Lower lobe of right lung (tissue), 2 donors: ENCODE results near the gene INF2. TPM values are rescaled to one million over a fixed set of nuclear protein-coding genes. Genes with fewer than 3 reads are reported as not detected.
A peak's percentile ranks its signal among the peaks of the same experiment; 100 is the strongest.

ENCODE experiments used
- ATAC-seq, 2 donors: fragments of 200-7000 bp; cut with Tn5 transposase; one replicate each; pipeline ENCODE4 v1.9.1; 2020 to 2022; ENCODE audit warnings: mild to moderate bottlenecking in 2 of 2, moderate library complexity in 2 of 2
- DNase-seq: peaks from one replicate; pipeline ENCODE4 v3.0.0-alpha.2; 2020
- H3K27ac ChIP-seq: fragments of 200-600 bp; one replicate; pipeline ENCODE4 v1.8.0; 2022
- H3K27me3 ChIP-seq: fragments of 200-600 bp; one replicate; pipeline ENCODE4 v1.8.0; 2022; ENCODE audit warnings: low read depth
- H3K36me3 ChIP-seq: fragments of 200-600 bp; one replicate; pipeline ENCODE4 v1.8.0; 2022; ENCODE audit warnings: mild to moderate bottlenecking
- H3K4me1 ChIP-seq: fragments of 200-600 bp; one replicate; pipeline ENCODE4 v1.8.0; 2022
- H3K4me3 ChIP-seq: fragments of 200-600 bp; one replicate; pipeline ENCODE4 v1.8.0; 2022; ENCODE audit warnings: mild to moderate bottlenecking
- H3K9me3 ChIP-seq: fragments of 200-600 bp; one replicate; pipeline ENCODE4 v1.8.0; 2022
- intact Hi-C: fragments of 100-400 bp; cut with DNase I; formaldehyde crosslinking; loops from one replicate; pipeline ENCODE4 v1.11.0; 2022
- total RNA-seq: library from RNA; stranded (reverse); fragmentation: NEBNext Ultra II Directional; extraction: Animal tissue kit (Norgen Biotek cat#: 25700); gene quantifications from one replicate; pipeline ENCODE4 v1.2.1, GENCODE V29; 2021
- TF ChIP-seq, protein P1 (sequence below): fragments of 200-600 bp; IDR thresholded peaks from one replicate; pipeline ENCODE4 v1.8.0; 2022; ENCODE audit warnings: antibody characterized with exemption, mild to moderate bottlenecking
- donor health status: DM: no; HTN: yes; CAD: no; lungs with severe emphysema.

INF2 gene
- total RNA-seq, 1 donor from 2014 or later, result 116 TPM

DNA sequence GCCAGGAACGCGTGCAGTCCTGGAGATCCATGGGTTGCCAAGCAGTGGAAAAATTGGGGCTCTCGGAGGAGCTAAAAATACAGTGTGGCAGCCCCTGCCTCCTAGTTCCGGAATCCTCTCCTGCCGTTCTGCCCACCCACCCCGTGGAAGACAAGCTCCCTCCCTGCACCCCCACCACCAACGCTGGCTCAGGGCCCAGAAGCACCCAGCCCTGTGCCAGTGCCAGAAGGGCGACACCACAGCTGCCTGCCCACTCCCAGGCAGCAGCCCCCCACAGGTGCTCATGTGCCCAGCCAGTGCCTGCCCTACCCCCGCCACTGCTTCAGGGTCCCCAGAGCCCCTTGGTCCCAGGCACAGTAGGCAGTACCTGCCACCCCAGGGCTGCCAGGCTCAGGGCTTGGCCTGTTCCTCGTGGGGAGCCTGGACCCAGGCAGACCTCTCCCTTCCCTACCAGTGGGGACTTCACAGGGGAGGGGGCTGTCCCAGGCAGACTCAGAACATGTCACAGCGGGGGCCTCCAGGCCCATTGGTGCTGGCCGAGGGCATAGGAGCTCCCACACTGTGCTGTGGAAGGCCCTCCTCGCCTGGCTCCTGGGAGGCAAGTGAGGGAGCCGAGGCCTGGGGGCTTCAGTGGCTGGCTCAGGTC lies 7.4 kb downstream of the INF2 start:
- peaks cover 15% of the 10 kb centered on the region for H3K36me3 ChIP-seq
- DNase-seq (no peak), ATAC-seq (no peak)
- TF ChIP-seq, protein P1, sequence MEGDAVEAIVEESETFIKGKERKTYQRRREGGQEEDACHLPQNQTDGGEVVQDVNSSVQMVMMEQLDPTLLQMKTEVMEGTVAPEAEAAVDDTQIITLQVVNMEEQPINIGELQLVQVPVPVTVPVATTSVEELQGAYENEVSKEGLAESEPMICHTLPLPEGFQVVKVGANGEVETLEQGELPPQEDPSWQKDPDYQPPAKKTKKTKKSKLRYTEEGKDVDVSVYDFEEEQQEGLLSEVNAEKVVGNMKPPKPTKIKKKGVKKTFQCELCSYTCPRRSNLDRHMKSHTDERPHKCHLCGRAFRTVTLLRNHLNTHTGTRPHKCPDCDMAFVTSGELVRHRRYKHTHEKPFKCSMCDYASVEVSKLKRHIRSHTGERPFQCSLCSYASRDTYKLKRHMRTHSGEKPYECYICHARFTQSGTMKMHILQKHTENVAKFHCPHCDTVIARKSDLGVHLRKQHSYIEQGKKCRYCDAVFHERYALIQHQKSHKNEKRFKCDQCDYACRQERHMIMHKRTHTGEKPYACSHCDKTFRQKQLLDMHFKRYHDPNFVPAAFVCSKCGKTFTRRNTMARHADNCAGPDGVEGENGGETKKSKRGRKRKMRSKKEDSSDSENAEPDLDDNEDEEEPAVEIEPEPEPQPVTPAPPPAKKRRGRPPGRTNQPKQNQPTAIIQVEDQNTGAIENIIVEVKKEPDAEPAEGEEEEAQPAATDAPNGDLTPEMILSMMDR, result no peak
- intact Hi-C loops, result no loop called here
- H3K4me1 ChIP-seq, result peaks cover 84% of the 10 kb centered on the region
- peak overlapping the region; percentile 53 for H3K27ac ChIP-seq
- H3K9me3 ChIP-seq, result no peaks in the 10 kb centered on the region
- H3K4me3 ChIP-seq, result no peak overlapping the region
- H3K27me3 ChIP-seq, result no peaks in the 10 kb centered on the region

DNA sequence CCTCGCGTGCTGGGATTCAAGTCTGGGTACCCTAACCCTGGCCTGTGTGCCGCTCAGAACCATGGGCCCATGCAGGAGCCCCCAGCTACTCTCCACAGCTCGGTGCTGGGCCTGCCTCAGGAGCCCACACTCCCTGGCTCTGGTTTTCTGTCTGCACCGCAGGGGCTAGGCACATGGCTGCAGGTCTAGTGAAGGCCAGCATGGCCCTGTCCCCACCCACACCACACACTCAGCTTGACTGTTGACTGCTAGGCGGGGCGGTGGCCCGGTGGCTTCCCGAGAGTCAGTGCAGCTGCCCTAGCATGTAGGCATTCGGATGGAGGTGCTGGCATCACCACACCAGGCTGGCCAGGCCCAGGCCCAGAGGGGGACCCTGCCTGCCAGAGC lies 7.9 kb downstream of the INF2 start:
- Histone ChIP-seq H3K9me3 (no peaks in the 10 kb centered on the region), H3K27ac (peak overlapping the region; percentile 53), H3K36me3 (peaks cover 20% of the 10 kb centered on the region), H3K4me3 (no peak overlapping the region), H3K4me1 (peaks cover 79% of the 10 kb centered on the region), H3K27me3 (no peaks in the 10 kb centered on the region)
- TF ChIP-seq, protein P1, result no peak
- intact Hi-C loops, result no loop called here
- ATAC-seq (peak in 1 of 2 donors; percentile 6), DNase-seq (no peak)

DNA sequence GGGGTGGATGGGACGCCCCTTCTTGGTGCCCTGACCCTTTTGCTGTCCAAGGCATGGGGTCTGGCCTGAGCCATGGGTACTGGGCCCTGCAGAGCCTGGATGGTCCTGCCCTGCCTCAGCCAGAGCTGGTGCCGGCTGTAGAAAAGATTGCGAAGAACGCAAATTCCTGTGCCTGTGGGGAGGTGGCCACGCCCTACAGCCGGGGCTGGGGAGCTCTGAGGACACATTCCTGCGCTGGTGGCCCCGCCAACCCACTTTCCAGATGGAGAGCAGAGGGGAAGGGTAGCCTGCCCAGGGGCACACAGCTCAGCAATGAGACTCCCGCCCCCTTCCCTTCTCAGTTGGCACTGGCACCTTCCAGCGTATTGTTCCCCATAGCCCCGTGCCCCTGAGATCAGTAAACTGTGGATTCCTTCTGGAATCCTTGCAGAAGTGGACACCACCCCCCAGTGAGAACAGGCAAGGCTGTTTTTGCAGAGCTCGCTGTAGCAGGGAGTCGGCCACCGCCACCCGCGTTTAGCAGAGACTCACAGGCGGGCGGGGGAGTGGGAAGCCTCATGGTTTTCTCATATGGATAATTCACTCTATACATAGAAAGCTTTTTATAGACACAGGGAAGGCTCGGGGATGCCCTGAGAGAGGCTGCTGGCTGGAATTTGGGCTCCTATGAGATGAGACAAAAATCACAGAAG lies 8.6 kb downstream of the INF2 start:
- Histone ChIP-seq H3K4me3 (no peak overlapping the region), H3K36me3 (peaks cover 28% of the 10 kb centered on the region), H3K27me3 (no peaks in the 10 kb centered on the region), H3K27ac (peak overlapping the region; percentile 38), H3K4me1 (peaks cover 72% of the 10 kb centered on the region), H3K9me3 (no peaks in the 10 kb centered on the region)
- DNase-seq (peak; percentile 71), ATAC-seq (peak; percentile 44 to 67)
- TF ChIP-seq, protein P1, result no peak
- intact Hi-C loops, result no loop called here

- DNase-seq (no peak), ATAC-seq (no peak)
- Histone ChIP-seq H3K4me3 (peak overlapping the region; percentile 21), H3K36me3 (peaks cover 36% of the 10 kb centered on the region), H3K9me3 (no peaks in the 10 kb centered on the region), H3K4me1 (peaks cover 63% of the 10 kb centered on the region), H3K27ac (peak overlapping the region; percentile 38), H3K27me3 (no peaks in the 10 kb centered on the region)
- intact Hi-C loops, result no loop called here
- TF ChIP-seq, protein P1, result no peak
Measured at GRCh38 chr14:104698688-104699425, 9.4 kb downstream of the INF2 start.

GRCh38 chr14:104699426-104699748 lies 10.0 kb downstream of the INF2 start:
- peak overlapping the region; percentile 38 for H3K27ac ChIP-seq
- H3K36me3 ChIP-seq, result peaks cover 41% of the 10 kb centered on the region
- intact Hi-C loops, result no loop called here
- H3K4me1 ChIP-seq, result peaks cover 58% of the 10 kb centered on the region
- no peak for ATAC-seq
- TF ChIP-seq, protein P1, result no peak
- no peak for DNase-seq
- H3K27me3 ChIP-seq, result no peaks in the 10 kb centered on the region
- no peaks in the 10 kb centered on the region for H3K9me3 ChIP-seq
- H3K4me3 ChIP-seq, result peak overlapping the region; percentile 21
